NCI-H146 (cell line): ENCODE results near the gene WDR59.

Experiments
- DNase-seq: peaks from one replicate; lab custom pipeline; 2025; lab: John Stamatoyannopoulos, UW

WDR59 gene

GRCh38 chr16:74902161-74902560, 82.8 kb downstream of the WDR59 start:
- DNase-seq = no peak

- DNase-seq = no peak
These were observed 83.3 kb downstream of the WDR59 start for GRCh38 chr16:74901606-74902005.

- no peak for DNase-seq
These were observed 85.1 kb downstream of the WDR59 start for GRCh38 chr16:74899816-74900215.

GRCh38 chr16:74898659-74899058, 86.3 kb downstream of the WDR59 start:
- DNase-seq = no peak

- DNase-seq = no peak
These were observed 88.2 kb downstream of the WDR59 start for GRCh38 chr16:74896389-74897370.

- no peak for DNase-seq
These were observed 91.4 kb downstream of the WDR59 start for GRCh38 chr16:74893541-74893940.

GRCh38 chr16:74892574-74893461, 92.1 kb downstream of the WDR59 start:
- DNase-seq = no peak

GRCh38 chr16:74888888-74889287, 96.0 kb downstream of the WDR59 start:
- DNase-seq = no peak

- no peak for DNase-seq
These were observed 96.6 kb downstream of the WDR59 start for GRCh38 chr16:74888232-74888862.

GRCh38 chr16:74887084-74887483, 97.8 kb downstream of the WDR59 start:
- no peak for DNase-seq

- no peak for DNase-seq
These were observed 107.2 kb downstream of the WDR59 start for GRCh38 chr16:74877706-74878105.

GRCh38 chr16:74874912-74875546, 109.9 kb downstream of the WDR59 start:
- DNase-seq = no peak

GRCh38 chr16:74874123-74874522, 110.8 kb downstream of the WDR59 start:
- no peak for DNase-seq

GRCh38 chr16:74872302-74872701, 112.6 kb downstream of the WDR59 start:
- no peak for DNase-seq

- DNase-seq = no peak
These were observed 113.3 kb downstream of the WDR59 start for GRCh38 chr16:74871608-74872007.

GRCh38 chr16:74868501-74868900, 116.4 kb downstream of the WDR59 start:
- no peak for DNase-seq

GRCh38 chr16:74868035-74868434, 116.9 kb downstream of the WDR59 start:
- no peak for DNase-seq

- DNase-seq = peak; percentile 96
These were observed 117.6 kb downstream of the WDR59 start for GRCh38 chr16:74867281-74867849.

GRCh38 chr16:74865922-74866598, 118.9 kb downstream of the WDR59 start:
- peak; percentile 4 for DNase-seq

GRCh38 chr16:74862743-74863244, 122.1 kb downstream of the WDR59 start:
- DNase-seq = peak; percentile 49

- no peak for DNase-seq
These were observed 132.4 kb downstream of the WDR59 start for GRCh38 chr16:74852500-74852875.
